ENCODE measurements around the gene TUBGCP6. TPM values are rescaled to one million over a fixed set of nuclear protein-coding genes. Genes with fewer than 3 reads are reported as not detected.
A peak's percentile ranks its signal among the peaks of the same experiment; 100 is the strongest.
"Not testable (repeated sequence)": the region's sequence is repeated elsewhere in the genome, so short reads cannot be mapped to it uniquely, and the experiment has no call there.

The TUBGCP6 gene
- total RNA-seq, 1 donor from 2014 or later = 21.2 TPM

- DNase-seq (ENCODE audit: low read depth in 2 of 2) = no peak
Observed at GRCh38 chr22:50171965-50172421, 72.8 kb downstream of the TUBGCP6 start.

- DNase-seq (ENCODE audit: low read depth in 2 of 2) = no peak
Observed at GRCh38 chr22:50171319-50171964, 73.4 kb downstream of the TUBGCP6 start.

- peak; percentile 24 to 48 for DNase-seq (ENCODE audit: low read depth in 2 of 2)
Observed at GRCh38 chr22:50170453-50171318, 74.1 kb downstream of the TUBGCP6 start, which contains the start of gene PANX2. Gene PANX2 (plus strand): TSS chr22:50170731. CDS start chr22:50170731, 0 bp downstream.

GRCh38 chr22:50169774-50170341 is 75.0 kb downstream of the TUBGCP6 start:
- DNase-seq (ENCODE audit: low read depth in 2 of 2) = peak in 1 of 2 donors; percentile 60

GRCh38 chr22:50169181-50169759 is 75.6 kb downstream of the TUBGCP6 start:
- no peak for DNase-seq (ENCODE audit: low read depth in 2 of 2)

GRCh38 chr22:50168490-50169180 is 76.2 kb downstream of the TUBGCP6 start:
- not testable (repeated sequence) for DNase-seq (ENCODE audit: low read depth in 2 of 2)

GRCh38 chr22:50167689-50168489 is 76.9 kb downstream of the TUBGCP6 start:
- no peak for DNase-seq (ENCODE audit: low read depth in 2 of 2)

Other genes with a start within 250 kb of the TUBGCP6 start
- gene IL17REL, start 232.3 kb downstream of the TUBGCP6 start, total RNA-seq = under 0.01 TPM in 1 of 2 replicates, not detected in the other
- not detected in 2 replicates for gene TTLL8, start 186.7 kb downstream of the TUBGCP6 start, total RNA-seq
- gene MLC1, start 159.6 kb downstream of the TUBGCP6 start, total RNA-seq = not detected in 2 replicates
- gene MOV10L1, start 155.0 kb downstream of the TUBGCP6 start, total RNA-seq = 22.7 and 44.2 TPM in 2 replicates
- 0.40 and 0.44 TPM in 2 replicates for gene PANX2, start 74.3 kb downstream of the TUBGCP6 start, total RNA-seq
- 11.3 and 13.7 TPM in 2 replicates for gene TRABD, start 59.1 kb downstream of the TUBGCP6 start, total RNA-seq
- 14.1 and 14.4 TPM in 2 replicates for gene SELENOO, start 44.0 kb downstream of the TUBGCP6 start, total RNA-seq
- 9.4 and 11.3 TPM in 2 replicates for gene HDAC10, start 6.2 kb upstream of the TUBGCP6 start, total RNA-seq
- 37.0 and 53.6 TPM in 2 replicates for gene MAPK12, start 16.7 kb upstream of the TUBGCP6 start, total RNA-seq
- gene MAPK11, start 25.4 kb upstream of the TUBGCP6 start, total RNA-seq = 16.3 and 21.8 TPM in 2 replicates
- gene PLXNB2, start 62.6 kb upstream of the TUBGCP6 start, total RNA-seq = 47.3 and 55.2 TPM in 2 replicates
- gene DENND6B, start 82.0 kb upstream of the TUBGCP6 start, total RNA-seq = 0.65 and 1.8 TPM in 2 replicates
- 32.9 and 37.7 TPM in 2 replicates for gene PPP6R2, start 98.3 kb upstream of the TUBGCP6 start, total RNA-seq
- 19.8 and 35.3 TPM in 2 replicates for gene SBF1, start 230.0 kb upstream of the TUBGCP6 start, total RNA-seq
- 0.22 and 0.99 TPM in 2 replicates for gene ADM2, start 236.5 kb upstream of the TUBGCP6 start, total RNA-seq
- gene MIOX, start 241.8 kb upstream of the TUBGCP6 start, total RNA-seq = not detected in 2 replicates

Data from lung microvascular endothelial cell (primary cell).